ENCODE measurements around the gene ATG7.

DNA sequence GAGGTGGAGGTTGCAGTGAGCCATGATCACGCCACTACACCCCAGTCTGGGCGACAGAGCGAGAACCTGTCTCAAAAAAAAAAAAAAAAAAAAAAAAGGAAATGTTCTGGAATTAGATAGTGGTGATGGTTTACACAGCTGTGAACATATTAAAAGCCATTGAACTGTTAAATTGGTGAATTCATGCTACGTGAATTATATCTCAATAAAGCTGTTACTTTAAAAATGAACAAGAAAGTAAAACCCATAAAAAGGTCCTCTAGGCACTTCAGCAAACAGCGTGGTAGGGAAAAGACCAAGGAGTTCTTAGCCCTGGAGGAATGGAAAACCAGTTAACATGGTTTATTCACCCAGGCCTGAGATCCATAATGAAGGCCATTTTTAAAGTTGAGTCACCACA, 180.1 kb downstream of the ATG7 start:
- TF ChIP-seq POLR2AphosphoS5 (IDR thresholded peaks at IDR 0.05; ENCODE audit: low read depth) (no peak), GABPA (IDR thresholded peaks at IDR 0.05; ENCODE audit: low read depth) (no peak)
- TF ChIP-seq, protein P1, sequence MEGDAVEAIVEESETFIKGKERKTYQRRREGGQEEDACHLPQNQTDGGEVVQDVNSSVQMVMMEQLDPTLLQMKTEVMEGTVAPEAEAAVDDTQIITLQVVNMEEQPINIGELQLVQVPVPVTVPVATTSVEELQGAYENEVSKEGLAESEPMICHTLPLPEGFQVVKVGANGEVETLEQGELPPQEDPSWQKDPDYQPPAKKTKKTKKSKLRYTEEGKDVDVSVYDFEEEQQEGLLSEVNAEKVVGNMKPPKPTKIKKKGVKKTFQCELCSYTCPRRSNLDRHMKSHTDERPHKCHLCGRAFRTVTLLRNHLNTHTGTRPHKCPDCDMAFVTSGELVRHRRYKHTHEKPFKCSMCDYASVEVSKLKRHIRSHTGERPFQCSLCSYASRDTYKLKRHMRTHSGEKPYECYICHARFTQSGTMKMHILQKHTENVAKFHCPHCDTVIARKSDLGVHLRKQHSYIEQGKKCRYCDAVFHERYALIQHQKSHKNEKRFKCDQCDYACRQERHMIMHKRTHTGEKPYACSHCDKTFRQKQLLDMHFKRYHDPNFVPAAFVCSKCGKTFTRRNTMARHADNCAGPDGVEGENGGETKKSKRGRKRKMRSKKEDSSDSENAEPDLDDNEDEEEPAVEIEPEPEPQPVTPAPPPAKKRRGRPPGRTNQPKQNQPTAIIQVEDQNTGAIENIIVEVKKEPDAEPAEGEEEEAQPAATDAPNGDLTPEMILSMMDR (IDR thresholded peaks at IDR 0.05; ENCODE audit: insufficient read depth, low read length): no peak

Measured in HL-60 (cell line).